Transverse colon (tissue), 4 donors: Measurements from ENCODE around the gene SYT12. TPM values are rescaled to one million over a fixed set of nuclear protein-coding genes. Genes with fewer than 3 reads are reported as not detected.
A peak's percentile ranks its signal among the peaks of the same experiment; 100 is the strongest.

ENCODE experiments used
- DNase-seq: peaks from one replicate; pipeline ENCODE4 v3.0.0-alpha.2; 2019
- H3K27ac ChIP-seq, 4 donors: fragments of 200-600 bp; sonication (generic); 2 replicates each; pipeline ENCODE4 v1.5.1; 2016 to 2018; ENCODE audit warnings: inconsistent platforms in 4 of 4
- H3K27me3 ChIP-seq: fragments of 200-600 bp; sonication (generic); 2 replicates; pipeline ENCODE4 v1.5.1; 2017; ENCODE audit warnings: inconsistent platforms
- H3K36me3 ChIP-seq, 4 donors: fragments of 200-600 bp; sonication (generic); 2 replicates each; pipeline ENCODE4 v1.5.1; 2017 to 2019; ENCODE audit warnings: inconsistent platforms in 4 of 4
- H3K4me1 ChIP-seq, 4 donors: fragments of 200-600 bp; sonication (generic); 2 replicates each; pipeline ENCODE4 v1.5.1; 2017 to 2020; ENCODE audit warnings: inconsistent platforms in 4 of 4
- H3K4me3 ChIP-seq, 4 donors: fragments of 200-600 bp; sonication (generic); 1 replicate in 1 of 4; 2 replicates in 3 of 4; pipeline versions ENCODE4 v1.5.1 to v1.6.1; 2017 to 2019; ENCODE audit warnings: inconsistent platforms in 4 of 4
- H3K9me3 ChIP-seq, 2 donors: fragments of 200-600 bp; sonication (generic); 2 replicates each; pipeline ENCODE4 v1.5.1; 2017 to 2019; ENCODE audit warnings: inconsistent platforms in 2 of 2
- EP300 ChIP-seq: sonication (generic); formaldehyde crosslinking; IDR thresholded peaks from one replicate; pipeline ENCODE4 v1.6.1; 2017; ENCODE audit warnings: antibody characterized with exemption, low read depth
- POLR2A ChIP-seq: fragments of 450-650 bp; IDR thresholded peaks from one replicate; pipeline ENCODE4 v1.6.1; 2016; ENCODE audit warnings: antibody characterized with exemption, mild to moderate bottlenecking, moderate library complexity
- POLR2AphosphoS5 ChIP-seq, 3 donors: sonication (generic); formaldehyde crosslinking; IDR thresholded peaks; one replicate each; pipeline ENCODE4 v1.6.1; 2016; ENCODE audit warnings: antibody characterized with exemption in 3 of 3
- WGBS, 2 donors: methylation state at CpG; one replicate each; pipeline ENCODE4 v1.1.5; 2018; ENCODE audit warnings: low coverage in 1 of 2; 5-methylcytosine and 5-hydroxymethylcytosine counted together
- in situ Hi-C, 4 donors: fragments of 200-750 bp; cut with MboI; loops; one replicate each; pipeline versions ENCODE4 v1.15.0 to v1.15.1; 2017; ENCODE audit warnings: low sequenced_read_pairs in 3 of 4, low pct_ligation_motif_present in 1 of 4, low pct_unique_long_range_greater_than_20kb in 1 of 4
- intact Hi-C: fragments of 100-400 bp; cut with DNase I; formaldehyde crosslinking; loops from one replicate; pipeline ENCODE4 v1.15.1; 2023; ENCODE audit warnings: low total_unique reads
- total RNA-seq, 4 donors: library from RNA; depleted of rRNA; stranded (reverse); fragments of >200 nt; gene quantifications; one replicate each; pipeline ENCODE4 v1.1.0, GENCODE V29; 2016
- TF ChIP-seq, protein P1 (sequence below), 5 experiments: fragments of 200-600 bp in 3 of 5; fragments of 450-650 bp in 2 of 5; sonication (generic) in 3 of 5; IDR thresholded peaks; 1 replicate in 2 of 5; 2 replicates in 3 of 5; pipeline ENCODE4 v1.5.1; 2016 to 2017; ENCODE audit warnings: antibody characterized with exemption in 5 of 5, inconsistent platforms in 3 of 5, mild to moderate bottlenecking in 2 of 5, moderate library complexity in 1 of 5

The SYT12 gene
- total RNA-seq, 4 donors from 2014 or later = not detected

DNA sequence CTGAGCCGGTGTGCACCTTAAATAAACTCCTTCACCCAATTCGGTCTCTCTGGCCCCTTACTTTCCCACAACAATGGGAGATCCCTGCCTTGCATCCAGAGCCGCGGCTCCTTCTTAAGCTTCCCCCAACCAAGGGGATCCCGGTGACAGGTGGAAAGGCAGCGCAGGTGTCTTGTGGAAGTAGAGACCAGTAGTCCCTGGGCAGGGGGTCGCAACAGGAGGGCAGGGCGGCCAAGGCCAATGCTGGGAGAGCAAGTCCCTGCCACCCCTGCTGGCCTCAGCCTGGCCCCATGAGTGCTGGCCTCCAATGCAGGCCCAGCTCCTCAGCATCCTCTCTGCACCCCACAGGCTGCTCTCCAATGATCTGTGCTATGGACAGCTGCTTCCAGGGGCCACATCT lies 7.9 kb upstream of the SYT12 start:
- H3K9me3 ChIP-seq = no peaks in the 10 kb centered on the region
- H3K27me3 ChIP-seq = no peaks in the 10 kb centered on the region
- WGBS, 2 donors = 80 to 90% methylated on average over 1 to 8 of the region's 8 CpGs
- no peaks in the 10 kb centered on the region for H3K4me1 ChIP-seq
- intact Hi-C loops = no loop called here
- H3K36me3 ChIP-seq = no peaks in the 10 kb centered on the region
- no peak overlapping the region for H3K4me3 ChIP-seq
- H3K27ac ChIP-seq = no peak overlapping the region
- DNase-seq = no peak
- in situ Hi-C loops = loop anchor here in 1 of 4 donors (25.0 kb wide), 1 partner anchor 303 kb away; no protein-coding TSS in a partner anchor
- TF ChIP-seq, protein P1, sequence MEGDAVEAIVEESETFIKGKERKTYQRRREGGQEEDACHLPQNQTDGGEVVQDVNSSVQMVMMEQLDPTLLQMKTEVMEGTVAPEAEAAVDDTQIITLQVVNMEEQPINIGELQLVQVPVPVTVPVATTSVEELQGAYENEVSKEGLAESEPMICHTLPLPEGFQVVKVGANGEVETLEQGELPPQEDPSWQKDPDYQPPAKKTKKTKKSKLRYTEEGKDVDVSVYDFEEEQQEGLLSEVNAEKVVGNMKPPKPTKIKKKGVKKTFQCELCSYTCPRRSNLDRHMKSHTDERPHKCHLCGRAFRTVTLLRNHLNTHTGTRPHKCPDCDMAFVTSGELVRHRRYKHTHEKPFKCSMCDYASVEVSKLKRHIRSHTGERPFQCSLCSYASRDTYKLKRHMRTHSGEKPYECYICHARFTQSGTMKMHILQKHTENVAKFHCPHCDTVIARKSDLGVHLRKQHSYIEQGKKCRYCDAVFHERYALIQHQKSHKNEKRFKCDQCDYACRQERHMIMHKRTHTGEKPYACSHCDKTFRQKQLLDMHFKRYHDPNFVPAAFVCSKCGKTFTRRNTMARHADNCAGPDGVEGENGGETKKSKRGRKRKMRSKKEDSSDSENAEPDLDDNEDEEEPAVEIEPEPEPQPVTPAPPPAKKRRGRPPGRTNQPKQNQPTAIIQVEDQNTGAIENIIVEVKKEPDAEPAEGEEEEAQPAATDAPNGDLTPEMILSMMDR (IDR thresholded peaks at IDR 0.05) = no peak
- TF ChIP-seq POLR2A (no peak), EP300 (no peak), POLR2AphosphoS5 (IDR thresholded peaks at IDR 0.05) (no peak)

DNA sequence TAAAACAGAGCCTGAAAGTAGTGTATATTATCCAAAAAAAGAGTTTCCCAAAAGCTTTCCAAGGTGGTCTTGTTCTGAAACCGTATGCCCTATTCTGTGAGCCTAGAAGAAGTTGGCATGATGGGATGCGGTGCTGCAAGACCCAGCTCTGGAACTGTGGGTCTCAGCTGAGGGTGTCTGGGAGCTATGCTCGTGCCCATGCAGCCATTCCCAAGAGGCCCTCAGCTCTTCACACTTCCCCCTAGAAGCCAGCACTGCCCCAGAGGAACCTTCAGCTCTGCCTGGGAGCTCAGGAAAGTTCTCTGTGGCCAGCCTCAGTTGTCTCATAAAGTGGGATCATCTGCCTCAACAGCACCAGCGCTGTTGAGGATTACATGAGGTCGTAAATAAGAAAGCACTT lies 6.4 kb upstream of the SYT12 start:
- H3K36me3 ChIP-seq = no peaks in the 10 kb centered on the region

DNA sequence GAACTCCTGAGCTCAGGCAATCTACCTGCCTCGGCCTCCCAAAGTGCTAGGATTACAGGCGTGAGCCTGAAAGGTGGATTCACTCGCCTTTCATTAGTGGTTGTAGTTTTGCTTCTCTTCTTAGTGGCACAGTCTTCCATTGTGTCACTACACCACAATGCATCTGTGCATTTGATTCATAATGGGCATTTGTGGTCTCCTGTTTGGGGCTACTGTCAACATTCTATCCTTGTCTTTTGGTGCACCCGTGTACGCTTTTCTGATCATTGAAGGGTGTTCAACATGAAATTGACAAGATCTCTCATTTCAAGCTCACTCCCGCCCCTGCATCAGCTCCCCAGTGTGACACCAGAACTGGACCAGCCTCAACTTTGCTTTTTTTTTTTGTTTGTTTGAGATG lies 2.0 kb upstream of the SYT12 start:
- no peaks in the 10 kb centered on the region for H3K36me3 ChIP-seq
- peaks cover 38% of the 10 kb centered on the region for H3K27me3 ChIP-seq
- peaks cover 7 to 20% (median 16%) of the 10 kb centered on the region in 4 donors for H3K4me1 ChIP-seq
- WGBS, 2 donors = 70 to 79% methylated on average over 5 to 6 of the region's 6 CpGs
- H3K4me3 ChIP-seq = no peak overlapping the region
- no peak overlapping the region for H3K27ac ChIP-seq
- in situ Hi-C loops (loop anchor here in 1 of 4 donors (25.0 kb wide), 1 partner anchor 309 kb away; no protein-coding TSS in a partner anchor), intact Hi-C loops (no loop called here)
- TF ChIP-seq, protein P1 (IDR thresholded peaks at IDR 0.05) = no peak
- TF ChIP-seq POLR2AphosphoS5 (IDR thresholded peaks at IDR 0.05) (no peak), POLR2A (no peak), EP300 (no peak)
- no peaks in the 10 kb centered on the region for H3K9me3 ChIP-seq
- no peak for DNase-seq

More for the DNA sequence above, 6.4 kb upstream of the SYT12 start:
- intact Hi-C loops = no loop called here
- H3K9me3 ChIP-seq = no peaks in the 10 kb centered on the region
- DNase-seq = no peak
- no peak overlapping the region for H3K4me3 ChIP-seq
- in situ Hi-C loops = loop anchor here in 1 of 4 donors (25.0 kb wide), 1 partner anchor 304 kb away; no protein-coding TSS in a partner anchor
- TF ChIP-seq EP300 (no peak), POLR2A (no peak), POLR2AphosphoS5 (IDR thresholded peaks at IDR 0.05) (no peak)
- TF ChIP-seq, protein P1 (IDR thresholded peaks at IDR 0.05) = no peak
- H3K4me1 ChIP-seq = no peaks in the 10 kb centered on the region
- peaks cover 3% of the 10 kb centered on the region for H3K27me3 ChIP-seq
- WGBS, 2 donors = 80 to 82% methylated on average over 1 to 5 of the region's 5 CpGs
- no peak overlapping the region for H3K27ac ChIP-seq

DNA sequence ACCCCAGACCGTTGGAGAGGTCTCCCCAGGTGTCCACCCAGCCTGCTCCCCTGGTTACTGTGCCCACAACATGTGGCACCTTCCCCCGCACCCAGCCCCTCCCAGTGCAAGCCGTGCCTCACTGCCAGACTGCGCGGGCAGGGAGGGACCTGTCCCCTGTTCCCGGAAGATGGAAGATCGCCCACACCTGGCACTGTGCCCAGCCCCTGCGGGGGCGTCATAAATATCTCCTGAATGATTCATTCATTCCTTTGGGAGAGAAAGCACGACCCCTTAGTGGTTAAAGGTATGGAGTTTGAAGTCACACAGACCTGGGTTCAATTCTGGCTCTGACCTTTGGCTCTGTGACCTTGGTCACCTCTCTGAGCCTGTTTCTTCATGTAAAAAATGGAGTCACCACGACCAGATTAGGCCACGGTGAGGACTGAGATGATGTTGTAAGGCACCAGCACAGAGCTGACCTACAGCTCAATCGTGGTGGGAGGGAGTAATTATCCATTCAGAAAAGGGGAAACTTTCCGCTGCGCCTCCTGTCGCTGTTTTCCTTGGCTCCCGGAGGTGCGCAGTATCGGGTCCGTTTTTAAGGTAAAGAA lies 497 bp upstream of the SYT12 start:
- H3K4me3 ChIP-seq = peak overlapping the region in 2 of 4 donors; percentile 26 to 46
- H3K9me3 ChIP-seq = no peaks in the 10 kb centered on the region
- H3K4me1 ChIP-seq = peaks cover 7 to 20% (median 16%) of the 10 kb centered on the region in 4 donors
- intact Hi-C loops (no loop called here), in situ Hi-C loops (loop anchor here in 1 of 4 donors (25.0 kb wide), 1 partner anchor 310 kb away; no protein-coding TSS in a partner anchor)
- DNase-seq = peak; percentile 63
- H3K36me3 ChIP-seq = no peaks in the 10 kb centered on the region
- 0 to 23% methylated on average over 2 to 20 of the region's 20 CpGs for WGBS, 2 donors
- no peak overlapping the region for H3K27ac ChIP-seq
- TF ChIP-seq POLR2AphosphoS5 (IDR thresholded peaks at IDR 0.05) = no peak
- TF ChIP-seq, protein P1 (IDR thresholded peaks at IDR 0.05) = no peak
- TF ChIP-seq POLR2A = no peak
- no peak for TF ChIP-seq EP300
- peaks cover 38% of the 10 kb centered on the region for H3K27me3 ChIP-seq
